HEK293 (cell line): ENCODE data around the gene WNT11.

ENCODE experiments used
- CTCF ChIA-PET: fragments of 350-600 bp; formaldehyde crosslinking; extraction: SDS; loops from one replicate; lab custom pipeline; 2021; ENCODE audit warnings: antibody characterized with exemption; lab: Yijun Ruan, JAX
- POLR2A ChIA-PET: fragments of 300-600 bp; formaldehyde crosslinking; extraction: SDS; loops from one replicate; lab custom pipeline; 2020; ENCODE audit warnings: antibody characterized with exemption, inconsistent platforms; lab: Yijun Ruan, JAX
- H3K27ac ChIP-seq: fragments of 200-500 bp; sonication (Bioruptor generic); 2 replicates; pipeline ENCODE4 v1.5.1; 2014; ENCODE audit warnings: low read depth, low read length, control low read depth, inconsistent platforms; ENCODE audit errors: extremely low read depth
- H3K36me3 ChIP-seq, 2 experiments: fragments of 200-500 bp in 1 of 2; sonication (Bioruptor generic) in 1 of 2; 1 replicate in 1 of 2; 2 replicates in 1 of 2; pipeline ENCODE4 v1.5.1; 2014 to 2017; ENCODE audit warnings: inconsistent platforms in 2 of 2, low read length in 2 of 2; ENCODE audit not compliant: control insufficient read depth in 2 of 2, insufficient read depth in 1 of 2
- H3K4me1 ChIP-seq: fragments of 200-500 bp; sonication (Bioruptor generic); 2 replicates; pipeline ENCODE4 v1.5.1; 2014; ENCODE audit warnings: mild to moderate bottlenecking, low read length, inconsistent platforms; ENCODE audit not compliant: control insufficient read depth, insufficient read depth
- H3K4me3 ChIP-seq: 2 replicates; pipeline ENCODE4 v1.5.1; 2011; ENCODE audit warnings: low read depth, mild to moderate bottlenecking, control low read depth, low read length, moderate library complexity
- H3K9me3 ChIP-seq: fragments of 200-500 bp; sonication (Bioruptor generic); 2 replicates; pipeline ENCODE4 v1.5.1; 2014; ENCODE audit warnings: low read depth, low read length, inconsistent platforms; ENCODE audit not compliant: control insufficient read depth, insufficient read depth
- HOXA7 ChIP-seq: sonication (generic); formaldehyde crosslinking; IDR thresholded peaks from 2 replicates; pipeline ENCODE4 v1.8.1; 2022; ENCODE audit warnings: missing genetic modification reagents, borderline replicate concordance
- MEIS1 ChIP-seq: sonication (generic); formaldehyde crosslinking; IDR thresholded peaks from 2 replicates; pipeline ENCODE4 v1.8.1; 2022; ENCODE audit warnings: missing genetic modification reagents, mild to moderate bottlenecking, borderline replicate concordance
- PATZ1 ChIP-seq: fragments of 450-650 bp; formaldehyde crosslinking; IDR thresholded peaks from 2 replicates; pipeline ENCODE4 v1.5.1; 2016; ENCODE audit warnings: missing biosample characterization, missing genetic modification characterization
- RBAK ChIP-seq: fragments of 450-650 bp; formaldehyde crosslinking; IDR thresholded peaks from 2 replicates; pipeline ENCODE4 v1.5.1; 2016; ENCODE audit warnings: missing biosample characterization, missing genetic modification characterization
- SCRT1 ChIP-seq: fragments of 450-650 bp; formaldehyde crosslinking; IDR thresholded peaks from 2 replicates; pipeline ENCODE4 v1.5.1; 2016; ENCODE audit warnings: missing biosample characterization, missing genetic modification characterization, borderline replicate concordance
- SCRT2 ChIP-seq: fragments of 450-650 bp; formaldehyde crosslinking; IDR thresholded peaks from 2 replicates; pipeline ENCODE4 v1.5.1; 2016; ENCODE audit warnings: missing biosample characterization, missing genetic modification characterization
- TRIM28 ChIP-seq: IDR thresholded peaks from 2 replicates; pipeline ENCODE4 v1.6.1; 2011; ENCODE audit warnings: low read length, control low read depth, borderline replicate concordance
- TSHZ1 ChIP-seq: fragments of 450-650 bp; formaldehyde crosslinking; IDR thresholded peaks from 2 replicates; pipeline ENCODE4 v1.5.1; 2016; ENCODE audit warnings: missing biosample characterization, missing genetic modification characterization, borderline replicate concordance
- ZBTB10 ChIP-seq: fragments of 450-650 bp; formaldehyde crosslinking; IDR thresholded peaks from 2 replicates; pipeline ENCODE4 v1.5.1; 2016; ENCODE audit warnings: missing biosample characterization, missing genetic modification characterization
- ZFP3 ChIP-seq: fragments of 450-650 bp; formaldehyde crosslinking; IDR thresholded peaks from 2 replicates; pipeline ENCODE4 v1.5.1; 2016; ENCODE audit warnings: low read depth, missing biosample characterization, missing genetic modification characterization
- ZNF155 ChIP-seq: fragments of 450-650 bp; formaldehyde crosslinking; IDR thresholded peaks from 2 replicates; pipeline ENCODE4 v1.5.1; 2016; ENCODE audit warnings: missing biosample characterization, missing genetic modification characterization
- ZNF169 ChIP-seq: fragments of 450-650 bp; formaldehyde crosslinking; IDR thresholded peaks from 2 replicates; pipeline ENCODE4 v1.5.1; 2016; ENCODE audit warnings: missing biosample characterization, missing genetic modification characterization
- ZNF223 ChIP-seq: fragments of 450-650 bp; formaldehyde crosslinking; IDR thresholded peaks from 2 replicates; pipeline ENCODE4 v1.5.1; 2016; ENCODE audit warnings: missing biosample characterization, missing genetic modification characterization
- ZNF239 ChIP-seq: fragments of 450-650 bp; formaldehyde crosslinking; IDR thresholded peaks from 2 replicates; pipeline ENCODE4 v1.5.1; 2016; ENCODE audit warnings: missing biosample characterization, missing genetic modification characterization
- ZNF394 ChIP-seq: fragments of 450-650 bp; formaldehyde crosslinking; IDR thresholded peaks from 2 replicates; pipeline ENCODE4 v1.5.1; 2016; ENCODE audit warnings: missing biosample characterization, missing genetic modification characterization, mild to moderate bottlenecking, moderate library complexity, borderline replicate concordance
- ZNF488 ChIP-seq: fragments of 450-650 bp; formaldehyde crosslinking; IDR thresholded peaks from 2 replicates; pipeline ENCODE4 v1.5.1; 2016; ENCODE audit warnings: missing biosample characterization, missing genetic modification characterization
- ZNF514 ChIP-seq: fragments of 450-650 bp; formaldehyde crosslinking; IDR thresholded peaks from 2 replicates; pipeline ENCODE4 v1.5.1; 2016; ENCODE audit warnings: missing biosample characterization, missing genetic modification characterization
- ZNF518A ChIP-seq: fragments of 450-650 bp; formaldehyde crosslinking; conservative IDR thresholded peaks from 2 replicates; pipeline ENCODE4 v1.5.1; 2016; ENCODE audit warnings: low read depth, missing biosample characterization, missing genetic modification characterization
- ZNF626 ChIP-seq: fragments of 450-650 bp; sonication (Bioruptor Pico); formaldehyde crosslinking; IDR thresholded peaks from 2 replicates; pipeline ENCODE4 v1.5.1; 2018; ENCODE audit warnings: missing biosample characterization, missing genetic modification characterization, inconsistent platforms
- ZNF654 ChIP-seq: fragments of 450-650 bp; formaldehyde crosslinking; IDR thresholded peaks from 2 replicates; pipeline ENCODE4 v1.5.1; 2016; ENCODE audit warnings: low read depth, missing biosample characterization, missing genetic modification characterization
- ZNF692 ChIP-seq: fragments of 450-650 bp; formaldehyde crosslinking; IDR thresholded peaks from 2 replicates; pipeline ENCODE4 v1.5.1; 2016; ENCODE audit warnings: missing biosample characterization, missing genetic modification characterization
- ZNF785 ChIP-seq: fragments of 450-650 bp; formaldehyde crosslinking; IDR thresholded peaks from 2 replicates; pipeline ENCODE4 v1.5.1; 2016; ENCODE audit warnings: missing biosample characterization, missing genetic modification characterization

The WNT11 gene

GRCh38 chr11:76249195-76249741 is 43.0 kb upstream of the WNT11 start:
- no peaks in the 10 kb centered on the region for H3K9me3 ChIP-seq
- H3K4me1 ChIP-seq: no peaks in the 10 kb centered on the region
- H3K27ac ChIP-seq: no peak overlapping the region
- H3K4me3 ChIP-seq: no peak overlapping the region
- ChIA-PET CTCF (interaction anchor here (0.6 to 0.7 kb wide), 2 partner anchors 55 to 817 kb away, joined by 3 read pairs; no protein-coding TSS in a partner anchor), POLR2A (no interaction called here)
- no peaks in the 10 kb centered on the region for H3K36me3 ChIP-seq
- TF ChIP-seq ZNF155 (tag by site-specific recombination): no peak
- no peak for TF ChIP-seq ZNF169 (tag by site-specific recombination)
- no peak for TF ChIP-seq ZNF785 (tag by site-specific recombination)
- TF ChIP-seq ZNF626 (tag by site-specific recombination): no peak
- TF ChIP-seq MEIS1: no peak
- 0 out of 2 replicates have a peak, but pooled peaks have one; percentile 16 for TF ChIP-seq SCRT1 (tag by site-specific recombination)
- TF ChIP-seq ZNF488 (tag by site-specific recombination): no peak
- no peak for TF ChIP-seq ZNF394 (tag by site-specific recombination)
- TF ChIP-seq ZNF518A: no peak
- no peak for TF ChIP-seq ZNF223 (tag by site-specific recombination)
- TF ChIP-seq ZNF514 (tag by site-specific recombination): no peak
- no peak for TF ChIP-seq TRIM28
- TF ChIP-seq ZBTB10 (tag by site-specific recombination): no peak
- no peak for TF ChIP-seq PATZ1 (tag by site-specific recombination)
- TF ChIP-seq ZFP3 (tag by site-specific recombination): peak; percentile 50; the same call in 1 of the 2 replicates
- no peak for TF ChIP-seq HOXA7 (CRISPR knock-in tag)
- TF ChIP-seq ZNF692 (tag by site-specific recombination): no peak
- TF ChIP-seq SCRT2 (tag by site-specific recombination): peak; percentile 72
- no peak for TF ChIP-seq ZNF239 (tag by site-specific recombination)
- no peak for TF ChIP-seq TSHZ1 (tag by site-specific recombination)
- TF ChIP-seq ZNF654 (tag by site-specific recombination): no peak
- no peak for TF ChIP-seq RBAK (tag by site-specific recombination)
